Neural crest cell (in vitro differentiated cells): Measurements from ENCODE around the gene MYO5B. TPM values are rescaled to one million over a fixed set of nuclear protein-coding genes. Genes with fewer than 3 reads are reported as not detected.

Experiments
- DNase-seq: peaks from one replicate; pipeline ENCODE4 v3.0.0; 2021; ENCODE audit warnings: low read depth, mixed read lengths, low spot score
- H3K27ac Mint-ChIP-seq: one replicate; pipeline ENCODE4 v1.8.0; 2021; ENCODE audit warnings: mild to moderate bottlenecking, mixed read lengths; ENCODE audit not compliant: unreplicated experiment
- H3K27me3 Mint-ChIP-seq: 2 replicates; pipeline ENCODE4 v1.8.0; 2021; ENCODE audit warnings: low read depth, mild to moderate bottlenecking, mixed read lengths
- H3K36me3 Mint-ChIP-seq: 2 replicates; pipeline ENCODE4 v1.8.0; 2021; ENCODE audit warnings: low read depth, mild to moderate bottlenecking, mixed read lengths
- H3K4me1 Mint-ChIP-seq: 2 replicates; pipeline ENCODE4 v1.8.0; 2021; ENCODE audit warnings: mixed read lengths
- H3K4me3 Mint-ChIP-seq: one replicate; pipeline ENCODE4 v1.8.0; 2021; ENCODE audit warnings: mild to moderate bottlenecking, mixed read lengths
- H3K9me3 Mint-ChIP-seq: 2 replicates; pipeline ENCODE4 v1.8.0; 2021; ENCODE audit warnings: mixed read lengths
- CTCF ChIP-seq: fragments of 200-600 bp; sonication (generic); conservative IDR thresholded peaks from 2 replicates; pipeline ENCODE4 v1.5.0; 2021; ENCODE audit warnings: antibody characterized with exemption, mild to moderate bottlenecking
- total RNA-seq: library from RNA; stranded (reverse); gene quantifications from 2 replicates; pipeline ENCODE4 v1.2.1, GENCODE V29; 2021

Gene MYO5B
- total RNA-seq, 1 donor from 2014 or later = 0.40 TPM

DNA sequence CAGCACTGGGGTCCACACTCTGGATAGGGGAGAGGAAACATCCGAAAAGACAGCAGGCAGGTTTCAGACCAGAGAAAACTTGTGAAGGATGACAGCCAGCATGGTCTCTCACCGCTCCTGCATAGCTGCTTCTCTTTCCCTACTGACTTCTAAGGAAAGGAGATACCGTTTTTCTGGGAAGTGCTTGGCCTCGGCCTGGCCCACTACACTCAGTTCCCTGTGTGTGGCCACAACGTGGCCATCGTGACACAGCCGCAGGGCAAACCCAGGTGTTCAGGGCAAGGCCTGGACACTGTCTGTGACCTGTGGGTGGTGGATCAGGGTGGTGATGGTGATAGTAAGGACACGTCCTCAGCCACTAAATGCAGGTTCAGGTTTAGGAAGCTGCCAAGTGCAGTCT lies 347.4 kb downstream of the MYO5B start:
- Mint-ChIP-seq H3K4me3 (no peak overlapping the region), H3K36me3 (no peaks in the 10 kb centered on the region), H3K27ac (no peak overlapping the region), H3K4me1 (peaks cover 6% of the 10 kb centered on the region), H3K27me3 (peaks cover 5% of the 10 kb centered on the region), H3K9me3 (no peaks in the 10 kb centered on the region)
- DNase-seq = no peak
- no peak for TF ChIP-seq CTCF

DNA sequence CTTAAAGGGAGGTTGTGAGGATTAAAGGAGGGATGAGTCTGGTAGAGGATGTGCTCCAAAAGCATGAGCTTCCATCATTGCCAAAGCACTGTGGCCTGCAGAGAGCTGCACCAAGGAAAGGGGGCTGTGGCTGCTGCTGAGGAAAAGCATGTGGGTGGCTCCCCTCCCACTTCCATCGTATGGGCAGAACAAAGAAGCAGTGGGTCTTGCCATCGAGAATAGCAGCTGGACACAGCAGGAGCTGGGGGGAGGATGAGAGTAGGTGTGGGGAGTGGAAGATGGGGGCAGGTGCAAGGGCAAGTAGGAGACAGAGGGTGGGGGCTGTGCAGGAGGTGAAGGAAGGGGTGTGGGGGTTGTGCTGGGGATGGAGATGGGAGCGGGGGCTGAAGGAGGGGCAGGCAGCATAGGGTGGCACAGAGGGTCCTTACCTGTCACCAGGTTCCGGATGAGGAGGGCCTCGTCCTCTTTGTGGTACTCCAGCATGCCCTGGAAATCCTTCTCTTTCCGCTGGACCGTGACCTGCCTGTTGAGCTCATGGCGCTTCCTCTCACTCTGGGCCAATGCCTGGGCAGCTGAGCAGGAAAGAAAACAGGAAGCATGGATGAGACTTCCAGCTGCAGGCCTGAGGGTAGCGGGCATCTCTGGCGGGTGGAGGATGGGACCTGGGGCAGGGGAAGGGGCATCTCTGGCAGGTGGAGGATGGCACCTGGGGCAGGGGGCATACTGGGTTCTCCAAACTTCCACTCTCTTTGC lies 348.1 kb downstream of the MYO5B start:
- no peak overlapping the region for H3K27ac Mint-ChIP-seq
- H3K4me3 Mint-ChIP-seq = no peak overlapping the region
- H3K9me3 Mint-ChIP-seq = no peaks in the 10 kb centered on the region
- no peaks in the 10 kb centered on the region for H3K36me3 Mint-ChIP-seq
- peaks cover 5% of the 10 kb centered on the region for H3K27me3 Mint-ChIP-seq
- DNase-seq = no peak
- no peak for TF ChIP-seq CTCF
- peaks cover 6% of the 10 kb centered on the region for H3K4me1 Mint-ChIP-seq

- Mint-ChIP-seq H3K4me3 (no peak overlapping the region), H3K9me3 (no peaks in the 10 kb centered on the region), H3K4me1 (peaks cover 6% of the 10 kb centered on the region), H3K36me3 (no peaks in the 10 kb centered on the region), H3K27ac (no peak overlapping the region), H3K27me3 (peaks cover 5% of the 10 kb centered on the region)
- no peak for TF ChIP-seq CTCF
- DNase-seq = no peak
Observed at GRCh38 chr18:49846361-49846662, 348.6 kb downstream of the MYO5B start.

GRCh38 chr18:49845629-49846360 lies 349.2 kb downstream of the MYO5B start:
- no peak for TF ChIP-seq CTCF
- no peak for DNase-seq
- Mint-ChIP-seq H3K4me3 (no peak overlapping the region), H3K27me3 (peaks cover 5% of the 10 kb centered on the region), H3K4me1 (peaks cover 6% of the 10 kb centered on the region), H3K27ac (peak overlapping the region; percentile 64), H3K36me3 (no peaks in the 10 kb centered on the region), H3K9me3 (no peaks in the 10 kb centered on the region)

GRCh38 chr18:49844903-49845302 lies 350.0 kb downstream of the MYO5B start:
- no peak overlapping the region for H3K27ac Mint-ChIP-seq
- peaks cover 5% of the 10 kb centered on the region for H3K27me3 Mint-ChIP-seq
- no peaks in the 10 kb centered on the region for H3K36me3 Mint-ChIP-seq
- no peaks in the 10 kb centered on the region for H3K9me3 Mint-ChIP-seq
- H3K4me3 Mint-ChIP-seq = no peak overlapping the region
- no peak for TF ChIP-seq CTCF
- no peak for DNase-seq
- peaks cover 6% of the 10 kb centered on the region for H3K4me1 Mint-ChIP-seq
